Skeletal muscle cell (primary cell): ENCODE measurements around the gene SMURF2.

Source experiments
- DNase-seq: peaks from one replicate; pipeline ENCODE4 v3.0.0-alpha.2; 2010; ENCODE audit warnings: low read depth
- H3K4me3 ChIP-seq: 2 replicates; pipeline ENCODE4 v1.5.1; 2011; ENCODE audit warnings: low read depth, mild to moderate bottlenecking, control low read depth, low read length, moderate library complexity

The SMURF2 gene

DNA sequence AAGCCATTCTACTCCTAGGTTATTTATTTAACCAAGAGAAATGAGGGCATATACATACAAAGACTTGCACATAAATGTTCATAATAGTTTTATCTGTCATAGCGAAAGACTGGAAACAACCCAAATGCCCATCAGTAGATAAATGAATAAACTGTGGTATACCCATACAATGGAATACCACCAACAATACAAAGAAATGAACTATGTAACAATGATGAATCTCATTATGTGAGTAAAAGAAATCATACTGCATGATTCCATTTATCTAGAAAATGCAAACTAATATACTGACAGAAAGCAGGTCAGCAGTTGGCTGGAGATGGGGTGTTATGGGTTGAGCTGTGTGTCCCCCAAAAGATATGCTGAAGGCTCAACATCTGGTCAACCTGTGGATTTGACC is 98.0 kb downstream of the SMURF2 start:
- no peak for DNase-seq
- no peak overlapping the region for H3K4me3 ChIP-seq

DNA sequence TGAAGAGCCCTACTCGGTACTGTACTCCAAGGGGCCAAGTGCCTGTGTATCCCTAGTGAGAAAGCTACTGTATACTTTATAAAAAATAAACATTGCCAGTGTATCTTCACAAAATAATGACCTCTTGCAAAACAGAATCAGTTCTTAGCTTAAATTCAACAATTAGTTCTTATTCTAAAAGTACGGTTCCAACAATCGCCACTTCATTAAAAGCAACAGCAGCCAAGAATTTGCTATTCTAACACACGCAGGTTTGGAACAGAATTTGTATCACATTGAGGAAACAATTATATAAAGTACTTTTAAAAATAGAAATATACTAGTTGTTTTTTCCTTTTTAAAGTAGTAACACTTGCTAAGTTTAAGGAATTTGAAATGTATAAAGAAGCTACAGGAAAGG is 106.8 kb downstream of the SMURF2 start:
- no peak overlapping the region for H3K4me3 ChIP-seq

GRCh38 chr17:64554028-64554637 is 108.0 kb downstream of the SMURF2 start:
- no peak overlapping the region for H3K4me3 ChIP-seq
- no peak for DNase-seq

More for the DNA sequence above, 106.8 kb downstream of the SMURF2 start:
- no peak for DNase-seq

- DNase-seq, result no peak
Observed at GRCh38 chr17:64551461-64551860, 110.6 kb downstream of the SMURF2 start.

DNA sequence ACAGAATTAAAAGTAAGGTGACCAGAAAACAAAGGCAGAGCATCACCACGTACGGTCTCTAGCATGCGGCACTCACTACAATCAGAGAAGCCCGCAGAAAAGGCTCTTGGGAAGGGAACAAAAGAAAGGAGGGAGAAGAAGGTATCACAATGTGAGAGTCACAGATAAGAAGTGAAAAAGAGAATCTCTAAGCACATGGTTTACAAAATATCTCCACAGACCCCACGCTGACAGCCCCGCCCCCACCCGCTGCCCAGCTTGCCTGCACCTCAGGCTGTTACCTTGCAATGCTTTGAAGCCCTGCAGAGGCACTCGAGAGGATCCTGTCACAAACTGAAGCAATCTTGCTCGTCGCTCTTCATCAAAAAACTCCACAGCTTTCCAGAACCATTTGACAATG is 114.8 kb downstream of the SMURF2 start:
- no peak overlapping the region for H3K4me3 ChIP-seq
- DNase-seq, result no peak

More at GRCh38 chr17:64551461-64551860, 110.6 kb downstream of the SMURF2 start:
- H3K4me3 ChIP-seq, result no peak overlapping the region

- DNase-seq, result no peak
- H3K4me3 ChIP-seq, result no peak overlapping the region
Observed at GRCh38 chr17:64546716-64547115, 115.4 kb downstream of the SMURF2 start.

- no peak overlapping the region for H3K4me3 ChIP-seq
- DNase-seq, result no peak
Observed at GRCh38 chr17:64544742-64545141, 117.4 kb downstream of the SMURF2 start.

- no peak for DNase-seq
- no peak overlapping the region for H3K4me3 ChIP-seq
Observed at GRCh38 chr17:64540118-64540776, 121.9 kb downstream of the SMURF2 start.

GRCh38 chr17:64538508-64539130 is 123.5 kb downstream of the SMURF2 start:
- no peak overlapping the region for H3K4me3 ChIP-seq
- no peak for DNase-seq

DNA sequence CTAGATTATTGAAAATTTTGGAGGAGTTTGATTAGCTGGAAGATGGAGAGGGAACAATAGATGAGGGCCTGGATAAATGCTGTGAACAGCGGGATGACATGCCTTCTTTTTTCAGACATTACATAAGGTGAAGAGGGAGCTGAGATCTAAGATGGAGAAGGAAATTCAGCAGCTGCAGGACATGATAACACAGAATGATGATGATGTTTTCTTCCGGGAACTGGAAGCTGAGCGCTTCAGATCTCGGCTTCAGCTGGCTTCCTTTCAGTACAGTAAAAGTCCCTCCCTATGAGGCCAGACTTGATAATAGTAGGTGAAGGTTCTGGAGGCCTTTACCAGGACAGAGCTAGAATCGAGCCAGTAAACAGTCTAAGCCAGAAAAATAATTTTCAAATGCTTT is 124.6 kb downstream of the SMURF2 start:
- no peak for DNase-seq

DNA sequence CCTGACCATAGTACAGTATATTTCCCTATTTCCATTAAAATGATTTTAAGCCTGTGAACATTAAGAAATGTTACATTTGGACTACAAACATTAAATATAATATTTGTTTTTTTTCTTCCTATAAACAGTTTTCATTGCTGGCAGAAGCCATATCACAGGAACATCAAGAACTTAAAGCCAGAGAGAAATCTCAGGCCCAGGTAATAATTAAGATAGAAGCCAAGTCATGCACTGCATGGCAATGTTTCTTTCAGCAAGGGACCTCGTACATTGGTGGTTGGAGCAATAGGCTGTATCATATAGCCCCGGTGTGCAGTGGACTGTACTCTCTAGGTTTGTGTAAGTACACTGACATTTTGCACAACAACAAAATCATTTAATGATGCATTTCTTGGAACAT is 125.2 kb downstream of the SMURF2 start:
- H3K4me3 ChIP-seq, result no peak overlapping the region
- no peak for DNase-seq

More for the DNA sequence above, 124.6 kb downstream of the SMURF2 start:
- no peak overlapping the region for H3K4me3 ChIP-seq

- H3K4me3 ChIP-seq, result no peak overlapping the region
- DNase-seq, result no peak
Observed at GRCh38 chr17:64535357-64535756, 126.8 kb downstream of the SMURF2 start.

- DNase-seq, result no peak
- H3K4me3 ChIP-seq, result no peak overlapping the region
Observed at GRCh38 chr17:64534187-64534586, 127.9 kb downstream of the SMURF2 start.

GRCh38 chr17:64533784-64534183 is 128.3 kb downstream of the SMURF2 start:
- no peak for DNase-seq
- no peak overlapping the region for H3K4me3 ChIP-seq

DNA sequence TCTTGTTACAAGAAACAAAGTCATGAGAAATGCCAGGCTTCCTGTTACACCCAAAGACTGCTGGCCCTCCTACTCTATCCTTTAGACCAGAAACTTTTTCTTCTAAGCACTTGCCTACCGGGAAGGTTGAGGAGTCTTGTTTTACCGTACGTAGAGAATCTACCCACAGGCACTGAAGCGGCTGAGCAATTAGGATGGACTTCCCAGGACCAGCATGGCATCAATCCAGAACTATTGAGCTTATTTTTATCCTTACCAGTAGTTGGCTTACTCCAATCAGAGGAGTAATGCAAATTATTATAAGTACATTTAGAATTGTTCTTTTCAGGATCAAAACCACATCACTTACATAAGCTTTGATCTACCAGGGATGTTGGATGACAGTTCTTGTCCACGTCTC is 129.7 kb downstream of the SMURF2 start:
- H3K4me3 ChIP-seq, result no peak overlapping the region
- no peak for DNase-seq

DNA sequence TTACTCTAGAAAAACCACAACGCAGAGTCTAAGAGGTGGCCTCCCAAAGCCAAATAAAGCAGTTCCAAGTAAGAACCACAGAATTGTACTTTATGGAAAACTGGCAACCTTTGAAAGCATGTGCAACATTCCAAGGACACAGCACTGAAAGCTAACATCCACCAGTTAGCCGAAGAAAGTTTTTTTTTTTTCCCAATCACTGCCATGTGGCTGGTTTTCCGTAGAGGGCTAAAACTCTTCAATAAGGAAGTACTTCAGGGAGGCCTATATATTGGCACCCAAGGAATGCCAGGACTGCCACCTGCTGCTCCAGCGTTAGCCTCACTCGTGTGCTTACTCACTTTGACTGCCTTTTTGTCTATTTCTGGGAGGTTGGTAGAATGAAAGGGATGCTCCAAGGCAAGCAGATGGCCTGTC is 130.1 kb downstream of the SMURF2 start:
- DNase-seq, result no peak

GRCh38 chr17:64529221-64529620 is 132.9 kb downstream of the SMURF2 start:
- no peak overlapping the region for H3K4me3 ChIP-seq
- no peak for DNase-seq

More for the DNA sequence above, 130.1 kb downstream of the SMURF2 start:
- H3K4me3 ChIP-seq, result no peak overlapping the region

GRCh38 chr17:64527914-64528313 is 134.2 kb downstream of the SMURF2 start:
- DNase-seq, result no peak
- no peak overlapping the region for H3K4me3 ChIP-seq

GRCh38 chr17:64520359-64520758 is 141.7 kb downstream of the SMURF2 start:
- no peak for DNase-seq
- no peak overlapping the region for H3K4me3 ChIP-seq

- no peak overlapping the region for H3K4me3 ChIP-seq
- no peak for DNase-seq
Observed at GRCh38 chr17:64519601-64520000, 142.5 kb downstream of the SMURF2 start.

DNA sequence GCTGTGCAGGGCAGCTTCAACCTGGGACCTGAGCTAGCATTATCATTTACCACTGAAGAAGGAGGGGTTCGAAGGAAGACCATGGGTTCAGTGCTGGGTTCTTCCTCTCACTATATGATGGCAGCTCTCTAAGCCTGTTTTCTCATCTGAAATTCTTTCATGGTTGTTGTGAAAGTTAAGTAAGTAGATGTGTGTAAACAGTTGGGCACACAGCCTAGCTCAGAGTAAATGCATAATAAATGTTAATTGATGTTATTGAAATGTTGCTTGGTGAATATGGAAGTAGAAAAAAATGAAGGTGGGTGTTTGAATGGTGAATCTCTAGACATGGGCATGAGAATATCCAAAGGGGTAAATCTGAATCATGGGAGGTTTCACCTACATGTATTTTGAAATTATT is 146.3 kb downstream of the SMURF2 start:
- no peak overlapping the region for H3K4me3 ChIP-seq
- DNase-seq, result no peak
